Measurements from ENCODE around the gene MAPK11. TPM values are rescaled to one million over a fixed set of nuclear protein-coding genes. Genes with fewer than 3 reads are reported as not detected.

Gene MAPK11
- total and polyA plus RNA-seq, 9 of the 15 experiments (the other 6 are each of a cell fraction or from before 2014, with no cell fraction given), result 0.06 to 14.6 (median 5.3) TPM

GRCh38 chr22:50260801-50261614, 9.2 kb downstream of the MAPK11 start (continued):
- TF ChIP-seq HNRNPK (IDR thresholded peaks at IDR 0.05; ENCODE audit: low read depth, low read length, poor library complexity, severe bottlenecking) (no peak), EHMT2 (IDR thresholded peaks at IDR 0.05) (no peak), ZNF609 (CRISPR knock-in tag; IDR thresholded peaks at IDR 0.05; ENCODE audit: borderline replicate concordance) (no peak), NCOA4 (IDR thresholded peaks at IDR 0.05; ENCODE audit: partially characterized antibody) (no peak), RERE (CRISPR knock-in tag; IDR thresholded peaks at IDR 0.05; ENCODE audit: borderline replicate concordance) (no peak), HOMEZ (CRISPR knock-in tag; IDR thresholded peaks at IDR 0.05) (no peak), ZNF324 (CRISPR knock-in tag; IDR thresholded peaks at IDR 0.05) (no peak), FOXP1 (CRISPR knock-in tag; IDR thresholded peaks at IDR 0.05) (no peak), RBFOX2 (IDR thresholded peaks at IDR 0.05; ENCODE audit: low read depth, low read length) (peak; percentile 60), JUN (IDR thresholded peaks at IDR 0.05; ENCODE audit: borderline replicate concordance, low read depth, low read length) (no peak), JUN (CRISPR knock-in tag; IDR thresholded peaks at IDR 0.05; ENCODE audit: borderline replicate concordance) (no peak), ZNF830 (CRISPR knock-in tag; IDR thresholded peaks at IDR 0.05) (no peak), NR3C1 (CRISPR knock-in tag; IDR thresholded peaks at IDR 0.05) (no peak), MXD1 (CRISPR knock-in tag; IDR thresholded peaks at IDR 0.05; ENCODE audit: borderline replicate concordance, poor library complexity, severe bottlenecking) (no peak)

Measured in K562 (cell line).